KMS-11 (cell line): ENCODE data around the gene TRIM8.

Experiments
- H2AFZ ChIP-seq: fragments of 200-600 bp; sonication (generic); 2 replicates; pipeline ENCODE4 v1.6.1; 2016; ENCODE audit warnings: antibody characterized with exemption, mixed run types, low read depth
- H3K27ac ChIP-seq: fragments of 200-600 bp; sonication (generic); 2 replicates; pipeline ENCODE4 v1.6.1; 2016; ENCODE audit warnings: mild to moderate bottlenecking, mixed run types
- H3K27me3 ChIP-seq: fragments of 200-600 bp; sonication (generic); 2 replicates; pipeline ENCODE4 v1.6.1; 2017; ENCODE audit warnings: mild to moderate bottlenecking, low read depth, mixed run types, moderate library complexity; ENCODE audit not compliant: insufficient read depth
- H3K36me3 ChIP-seq: fragments of 200-600 bp; sonication (generic); 2 replicates; pipeline ENCODE4 v1.6.1; 2017; ENCODE audit warnings: mild to moderate bottlenecking, mixed run types; ENCODE audit not compliant: insufficient read depth
- H3K4me1 ChIP-seq: fragments of 200-600 bp; sonication (generic); 2 replicates; pipeline ENCODE4 v1.6.1; 2016; ENCODE audit warnings: mild to moderate bottlenecking, low read depth, mixed run types; ENCODE audit not compliant: poor library complexity, severe bottlenecking
- H3K4me2 ChIP-seq: fragments of 200-600 bp; sonication (generic); 2 replicates; pipeline ENCODE4 v1.7.0; 2016; ENCODE audit warnings: mild to moderate bottlenecking, mixed run types
- H3K4me3 ChIP-seq: fragments of 200-600 bp; sonication (generic); IDR thresholded peaks from 2 replicates; pipeline ENCODE4 v1.6.1; 2017; ENCODE audit warnings: low read depth, low read length, mixed read lengths; ENCODE audit not compliant: insufficient read depth
- H3K79me2 ChIP-seq: fragments of 200-600 bp; sonication (generic); 2 replicates; pipeline ENCODE4 v1.6.1; 2016; ENCODE audit warnings: low read depth, mixed run types; ENCODE audit not compliant: insufficient read depth
- H3K9ac ChIP-seq: fragments of 200-600 bp; sonication (generic); 2 replicates; pipeline ENCODE4 v1.6.1; 2016; ENCODE audit warnings: mild to moderate bottlenecking, mixed run types
- H4K20me1 ChIP-seq: fragments of 200-600 bp; sonication (generic); 2 replicates; pipeline ENCODE4 v1.6.1; 2016; ENCODE audit warnings: mild to moderate bottlenecking, mixed run types; ENCODE audit not compliant: insufficient read depth
- TF ChIP-seq, protein P1 (sequence below): fragments of 200-600 bp; sonication (generic); conservative IDR thresholded peaks from 2 replicates; pipeline ENCODE4 v1.6.1; 2017; ENCODE audit warnings: low read depth, mild to moderate bottlenecking, antibody characterized with exemption, low read length, moderate library complexity, mixed read lengths

Gene TRIM8

DNA sequence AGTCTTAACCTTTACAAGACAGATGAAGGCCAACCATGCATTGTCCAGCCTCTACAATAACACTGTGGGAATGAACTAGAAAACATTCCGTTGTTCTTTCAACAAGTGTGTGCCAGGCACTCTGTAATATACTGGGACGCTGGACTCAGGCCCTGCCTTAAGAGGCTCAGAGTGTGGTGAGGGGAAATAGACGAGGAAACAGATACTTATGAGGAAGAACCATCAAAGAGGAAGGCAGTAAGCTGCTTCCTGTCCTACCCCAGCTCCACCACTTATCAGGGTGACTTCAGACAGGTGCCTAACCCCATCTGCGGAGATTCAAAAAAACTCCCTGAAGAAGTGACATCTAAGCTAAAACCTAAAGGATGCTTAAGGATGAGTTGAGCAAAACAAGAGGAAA is 8.9 kb upstream of the TRIM8 start:
- TF ChIP-seq, protein P1, sequence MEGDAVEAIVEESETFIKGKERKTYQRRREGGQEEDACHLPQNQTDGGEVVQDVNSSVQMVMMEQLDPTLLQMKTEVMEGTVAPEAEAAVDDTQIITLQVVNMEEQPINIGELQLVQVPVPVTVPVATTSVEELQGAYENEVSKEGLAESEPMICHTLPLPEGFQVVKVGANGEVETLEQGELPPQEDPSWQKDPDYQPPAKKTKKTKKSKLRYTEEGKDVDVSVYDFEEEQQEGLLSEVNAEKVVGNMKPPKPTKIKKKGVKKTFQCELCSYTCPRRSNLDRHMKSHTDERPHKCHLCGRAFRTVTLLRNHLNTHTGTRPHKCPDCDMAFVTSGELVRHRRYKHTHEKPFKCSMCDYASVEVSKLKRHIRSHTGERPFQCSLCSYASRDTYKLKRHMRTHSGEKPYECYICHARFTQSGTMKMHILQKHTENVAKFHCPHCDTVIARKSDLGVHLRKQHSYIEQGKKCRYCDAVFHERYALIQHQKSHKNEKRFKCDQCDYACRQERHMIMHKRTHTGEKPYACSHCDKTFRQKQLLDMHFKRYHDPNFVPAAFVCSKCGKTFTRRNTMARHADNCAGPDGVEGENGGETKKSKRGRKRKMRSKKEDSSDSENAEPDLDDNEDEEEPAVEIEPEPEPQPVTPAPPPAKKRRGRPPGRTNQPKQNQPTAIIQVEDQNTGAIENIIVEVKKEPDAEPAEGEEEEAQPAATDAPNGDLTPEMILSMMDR = no peak
- Histone ChIP-seq H3K9ac (no peak overlapping the region), H3K79me2 (no peaks in the 10 kb centered on the region), H3K36me3 (no peaks in the 10 kb centered on the region), H3K27me3 (no peaks in the 10 kb centered on the region; the same call in 1 of the 2 replicates), H3K4me1 (no peaks in the 10 kb centered on the region), H2AFZ (no peak overlapping the region), H4K20me1 (no peaks in the 10 kb centered on the region), H3K4me2 (no peak overlapping the region), H3K27ac (no peak overlapping the region), H3K4me3 (no peak overlapping the region)

- H4K20me1 ChIP-seq = no peaks in the 10 kb centered on the region
- peaks cover 10% of the 10 kb centered on the region for H3K79me2 ChIP-seq
- H3K27me3 ChIP-seq = no peaks in the 10 kb centered on the region; the same call in 1 of the 2 replicates
- H3K36me3 ChIP-seq = no peaks in the 10 kb centered on the region
- TF ChIP-seq, protein P1 = no peak
- no peak overlapping the region for H3K4me3 ChIP-seq
- H2AFZ ChIP-seq = no peak overlapping the region
- no peak overlapping the region for H3K9ac ChIP-seq
- H3K27ac ChIP-seq = no peak overlapping the region
- peaks cover 7% of the 10 kb centered on the region for H3K4me1 ChIP-seq
- H3K4me2 ChIP-seq = no peak overlapping the region
These were observed 4.7 kb upstream of the TRIM8 start for GRCh38 chr10:102639537-102639936.

DNA sequence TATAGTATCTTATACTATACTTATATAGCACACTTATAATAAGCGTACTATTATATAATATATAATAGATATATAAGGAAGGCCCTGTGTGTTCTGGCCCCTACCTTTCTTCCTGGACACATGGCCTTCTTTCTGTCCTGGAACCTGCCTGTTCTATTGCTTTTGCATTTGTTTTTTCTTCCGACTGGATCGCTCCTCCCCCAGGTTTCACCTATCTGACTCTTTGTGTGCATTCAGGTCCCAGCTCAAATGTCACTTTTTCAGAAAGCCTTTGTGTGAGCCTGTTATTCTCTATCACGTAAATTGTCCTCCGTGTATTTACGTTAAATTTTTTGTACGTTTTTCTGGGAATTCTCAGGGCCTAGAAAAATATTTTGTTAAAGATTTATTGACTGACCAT is 2.9 kb upstream of the TRIM8 start:
- Histone ChIP-seq H3K4me1 (peaks cover 7% of the 10 kb centered on the region), H3K9ac (peak overlapping the region; percentile 77; the same call in 1 of the 2 replicates), H3K4me2 (peak overlapping the region; percentile 99), H3K27me3 (no peaks in the 10 kb centered on the region; the same call in 1 of the 2 replicates), H4K20me1 (no peaks in the 10 kb centered on the region), H3K79me2 (peaks cover 27% of the 10 kb centered on the region), H3K36me3 (no peaks in the 10 kb centered on the region), H3K4me3 (no peak overlapping the region), H2AFZ (peak overlapping the region; percentile 93), H3K27ac (peak overlapping the region; percentile 8; the same call in 1 of the 2 replicates)
- TF ChIP-seq, protein P1 = no peak

- no peak overlapping the region for H3K4me3 ChIP-seq
- peak overlapping the region; percentile 98 for H3K27ac ChIP-seq
- peaks cover 14% of the 10 kb centered on the region for H3K4me1 ChIP-seq
- H3K9ac ChIP-seq = peak overlapping the region; percentile 77
- no peaks in the 10 kb centered on the region for H4K20me1 ChIP-seq
- peaks cover 34% of the 10 kb centered on the region for H3K79me2 ChIP-seq
- no peaks in the 10 kb centered on the region; the same call in 1 of the 2 replicates for H3K27me3 ChIP-seq
- TF ChIP-seq, protein P1 = no peak
- peak overlapping the region; percentile 99 for H3K4me2 ChIP-seq
- H2AFZ ChIP-seq = peak overlapping the region; percentile 93
- no peaks in the 10 kb centered on the region for H3K36me3 ChIP-seq
These were observed 2.2 kb upstream of the TRIM8 start for GRCh38 chr10:102641880-102642735.
